22Rv1 (cell line): ENCODE data around the gene SST.
"Not testable (repeated sequence)": the region's sequence is repeated elsewhere in the genome, so short reads cannot be mapped to it uniquely, and the experiment has no call there.

ENCODE experiments used
- CTCF ChIP-seq: fragments of 450-650 bp; IDR thresholded peaks from 2 replicates; pipeline ENCODE4 v1.5.1; 2017; ENCODE audit warnings: mild to moderate bottlenecking
- ZFX ChIP-seq: fragments of 450-650 bp; IDR thresholded peaks from 2 replicates; pipeline ENCODE4 v1.6.1; 2017; ENCODE audit warnings: antibody characterized with exemption, borderline replicate concordance

GRCh38 chr3:187645379-187645778, 24.8 kb downstream of the SST start:
- not testable (repeated sequence) for TF ChIP-seq CTCF, ZFX
